GM06990 (cell line): ENCODE results near the gene NDUFB10.

ENCODE experiments used
- DNase-seq: peaks from one replicate; pipeline ENCODE4 v3.0.0-alpha.2; 2011; ENCODE audit not compliant: insufficient read length; ENCODE audit errors: extremely low read depth
- H3K27me3 ChIP-seq: replicated peaks from 2 replicates; pipeline ENCODE4 v1.6.0; 2011; ENCODE audit warnings: low read length; ENCODE audit not compliant: control insufficient read depth, insufficient read depth
- H3K36me3 ChIP-seq: 2 replicates; pipeline ENCODE4 v1.5.1; 2011; ENCODE audit warnings: low read length; ENCODE audit not compliant: control insufficient read depth, insufficient read depth
- H3K4me3 ChIP-seq: replicated peaks from 2 replicates; pipeline ENCODE4 v1.5.1; 2011; ENCODE audit warnings: low read depth, mild to moderate bottlenecking, control low read depth, low read length
- TF ChIP-seq, protein P1 (sequence below): IDR thresholded peaks from 2 replicates; pipeline ENCODE4 v1.5.1; 2011; ENCODE audit warnings: low read length, control low read depth, mild to moderate bottlenecking, inconsistent platforms; ENCODE audit not compliant: insufficient read depth, poor library complexity, severe bottlenecking

The NDUFB10 gene

DNA sequence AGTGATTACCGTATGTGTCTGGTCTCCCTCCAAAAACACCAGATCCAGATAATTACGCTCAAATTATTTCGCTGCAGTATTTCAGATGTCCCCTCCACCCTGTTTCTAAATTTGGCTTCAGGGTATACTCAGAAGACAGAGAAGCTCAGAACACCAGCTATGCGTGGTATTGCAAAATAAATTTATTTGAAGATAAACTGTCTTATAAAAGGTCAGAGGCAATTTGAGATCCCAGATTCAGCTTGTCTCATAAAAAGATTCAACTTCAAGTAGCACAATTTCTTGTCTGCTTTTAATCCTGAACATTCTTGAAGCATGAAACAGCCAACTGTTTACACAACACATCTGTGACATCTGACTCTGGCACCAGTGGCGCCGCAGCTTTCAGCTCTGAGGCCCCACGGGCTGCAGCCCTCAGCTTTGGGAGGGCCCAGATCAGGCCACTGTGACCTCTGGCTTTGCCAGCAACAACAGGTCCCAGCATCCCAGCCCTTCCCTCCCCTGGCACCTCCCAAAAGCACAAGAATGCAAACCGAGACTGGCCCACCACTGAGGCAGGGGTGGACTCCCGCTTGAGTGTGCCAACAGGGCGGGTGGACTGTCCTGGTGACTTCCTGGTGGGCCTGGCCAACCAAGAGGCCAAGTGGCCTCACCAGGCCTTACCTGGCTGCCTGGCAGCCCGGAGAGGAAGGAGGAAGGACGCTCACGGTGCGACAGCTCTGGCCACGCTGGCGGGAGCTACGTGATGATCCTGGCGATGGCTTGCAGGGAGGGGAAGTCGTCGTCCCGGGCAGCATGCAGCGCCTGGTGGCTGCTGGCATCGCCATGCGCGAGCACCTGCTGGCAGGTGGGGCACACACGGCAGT lies 38.4 kb downstream of the NDUFB10 start:
- TF ChIP-seq, protein P1, sequence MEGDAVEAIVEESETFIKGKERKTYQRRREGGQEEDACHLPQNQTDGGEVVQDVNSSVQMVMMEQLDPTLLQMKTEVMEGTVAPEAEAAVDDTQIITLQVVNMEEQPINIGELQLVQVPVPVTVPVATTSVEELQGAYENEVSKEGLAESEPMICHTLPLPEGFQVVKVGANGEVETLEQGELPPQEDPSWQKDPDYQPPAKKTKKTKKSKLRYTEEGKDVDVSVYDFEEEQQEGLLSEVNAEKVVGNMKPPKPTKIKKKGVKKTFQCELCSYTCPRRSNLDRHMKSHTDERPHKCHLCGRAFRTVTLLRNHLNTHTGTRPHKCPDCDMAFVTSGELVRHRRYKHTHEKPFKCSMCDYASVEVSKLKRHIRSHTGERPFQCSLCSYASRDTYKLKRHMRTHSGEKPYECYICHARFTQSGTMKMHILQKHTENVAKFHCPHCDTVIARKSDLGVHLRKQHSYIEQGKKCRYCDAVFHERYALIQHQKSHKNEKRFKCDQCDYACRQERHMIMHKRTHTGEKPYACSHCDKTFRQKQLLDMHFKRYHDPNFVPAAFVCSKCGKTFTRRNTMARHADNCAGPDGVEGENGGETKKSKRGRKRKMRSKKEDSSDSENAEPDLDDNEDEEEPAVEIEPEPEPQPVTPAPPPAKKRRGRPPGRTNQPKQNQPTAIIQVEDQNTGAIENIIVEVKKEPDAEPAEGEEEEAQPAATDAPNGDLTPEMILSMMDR, result no peak
- DNase-seq, result no peak
- Histone ChIP-seq H3K4me3 (no peak overlapping the region), H3K36me3 (peaks cover 38% of the 10 kb centered on the region), H3K27me3 (no peaks in the 10 kb centered on the region)

DNA sequence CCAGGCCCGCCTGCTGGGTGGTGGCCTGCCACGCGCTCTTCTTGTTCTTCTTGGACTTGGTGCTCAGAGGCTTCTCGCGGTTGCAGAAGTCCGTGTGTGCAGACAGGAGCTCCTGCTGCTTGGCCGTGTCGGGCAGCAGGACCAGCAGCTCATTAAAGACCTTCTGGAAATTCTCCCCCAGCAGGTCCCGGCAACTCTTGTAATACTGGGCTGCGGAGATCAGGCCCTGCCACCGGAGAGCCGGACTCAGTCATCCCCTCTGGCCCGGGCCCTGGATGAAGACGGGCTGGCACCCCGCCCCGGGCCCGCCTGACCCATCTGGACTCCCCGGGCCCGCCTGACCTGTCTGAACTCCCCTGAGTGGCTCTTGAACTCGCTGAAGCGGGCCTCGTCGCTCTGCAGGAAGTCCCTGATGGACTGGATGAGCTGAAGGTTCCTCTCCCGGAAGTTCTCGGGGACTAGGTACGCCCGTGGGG lies 39.1 kb downstream of the NDUFB10 start:
- H3K4me3 ChIP-seq, result no peak overlapping the region
- TF ChIP-seq, protein P1, result no peak
- no peak for DNase-seq
- peaks cover 45% of the 10 kb centered on the region for H3K36me3 ChIP-seq
- no peaks in the 10 kb centered on the region for H3K27me3 ChIP-seq

DNA sequence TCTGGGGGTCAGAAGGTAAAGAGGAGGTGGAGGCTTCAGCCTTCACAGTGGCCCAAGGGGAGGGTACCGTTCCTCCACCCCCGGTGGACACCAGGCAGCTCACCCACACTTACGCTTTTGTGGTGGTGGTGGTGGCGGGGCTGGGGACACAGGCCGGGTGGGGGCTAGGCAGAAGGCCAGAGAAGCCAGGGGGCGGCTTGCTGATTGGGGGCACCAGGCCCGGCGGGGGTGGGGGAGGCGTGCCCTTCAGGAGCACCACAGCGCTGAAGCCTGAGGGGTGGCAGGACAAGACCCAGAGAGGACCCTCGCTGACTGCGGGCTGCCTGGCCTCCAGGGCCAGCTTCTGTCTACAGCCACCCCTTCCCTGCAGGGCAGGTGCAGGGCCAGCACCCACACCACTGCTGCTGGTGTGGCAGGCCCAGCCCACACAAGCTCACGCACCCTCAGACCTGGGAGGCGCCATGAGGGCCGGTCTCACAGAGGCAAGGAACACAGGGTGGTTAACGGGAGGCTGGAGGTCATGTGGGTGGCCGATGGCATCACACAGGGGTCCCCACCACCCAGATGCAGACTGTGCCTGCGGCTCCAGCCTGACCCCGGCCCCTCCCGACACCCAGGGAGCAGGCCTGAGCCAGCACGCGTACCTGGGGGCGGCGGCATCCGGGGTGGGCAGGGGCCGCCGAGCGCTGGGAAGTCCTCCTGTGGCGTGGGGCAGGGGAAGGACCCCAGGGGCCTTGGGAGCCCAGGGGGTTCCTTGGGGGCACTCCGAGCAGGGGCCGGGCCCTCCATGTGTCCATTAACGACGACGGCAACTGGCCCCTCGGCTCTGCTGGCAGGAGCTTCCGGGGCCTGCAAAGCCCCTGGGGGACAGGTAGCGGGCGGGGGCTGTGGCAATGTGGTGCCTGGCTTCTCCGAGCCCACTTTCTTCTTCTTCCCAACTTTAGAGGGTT lies 39.8 kb downstream of the NDUFB10 start:
- Histone ChIP-seq H3K4me3 (no peak overlapping the region), H3K36me3 (peaks cover 48% of the 10 kb centered on the region), H3K27me3 (no peaks in the 10 kb centered on the region)
- TF ChIP-seq, protein P1, result no peak
- peak; percentile 13 for DNase-seq

DNA sequence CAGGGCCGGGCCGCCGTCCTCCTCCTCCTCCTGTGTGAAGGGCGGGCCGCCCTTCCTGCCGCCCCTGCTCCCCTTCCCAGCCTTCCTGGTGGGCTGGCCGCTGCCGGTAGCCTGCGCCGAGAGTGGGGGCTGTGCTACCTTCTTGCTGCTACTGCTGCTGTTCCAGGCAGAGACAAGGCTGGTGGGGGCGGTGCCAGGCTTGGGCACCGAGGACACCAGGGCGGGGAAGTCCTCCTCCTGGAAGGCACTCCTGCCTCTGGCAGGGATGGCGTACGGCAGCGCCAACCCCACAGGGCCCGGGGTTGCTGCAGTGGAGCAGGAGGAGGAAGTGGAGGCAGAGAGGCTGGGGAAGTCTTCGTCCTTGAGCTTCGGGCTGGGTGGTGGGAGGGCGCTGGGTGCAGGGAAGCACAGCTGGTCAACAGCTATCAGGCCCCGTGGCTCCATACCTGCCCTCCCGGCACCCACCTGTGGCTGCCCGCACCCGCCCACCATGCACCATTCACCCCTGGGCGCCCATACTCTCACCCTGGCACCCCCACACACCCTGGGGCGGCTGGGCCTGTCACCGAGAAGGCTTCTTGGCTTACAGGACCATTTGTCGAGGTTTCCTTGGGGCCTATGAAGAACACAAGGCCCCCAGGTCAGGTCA lies 40.7 kb downstream of the NDUFB10 start:
- no peak overlapping the region for H3K4me3 ChIP-seq
- TF ChIP-seq, protein P1, result no peak
- no peak for DNase-seq
- no peaks in the 10 kb centered on the region for H3K27me3 ChIP-seq
- peaks cover 48% of the 10 kb centered on the region for H3K36me3 ChIP-seq

DNA sequence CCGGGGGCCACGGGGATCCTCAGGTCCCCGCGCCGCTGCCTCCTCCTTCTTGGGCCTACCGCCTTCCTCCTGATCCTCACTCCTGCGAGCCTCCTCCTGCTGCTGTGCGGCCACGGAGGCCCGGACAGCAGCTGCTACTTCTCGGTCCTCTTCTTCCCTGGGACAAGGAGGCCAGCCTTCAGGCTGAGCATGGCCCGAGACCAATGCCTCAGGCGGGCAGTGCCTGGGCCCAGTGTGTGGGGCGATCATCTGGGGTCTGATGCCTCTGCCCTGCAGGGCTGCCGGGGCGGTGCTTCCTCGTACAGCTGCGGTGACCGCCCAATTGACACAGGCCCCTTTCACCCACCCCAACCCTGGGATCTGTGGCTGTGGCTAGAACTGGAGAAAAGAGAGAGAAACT lies 41.7 kb downstream of the NDUFB10 start:
- no peak overlapping the region for H3K4me3 ChIP-seq
- peaks cover 50% of the 10 kb centered on the region for H3K36me3 ChIP-seq
- TF ChIP-seq, protein P1, result no peak
- no peak for DNase-seq
- H3K27me3 ChIP-seq, result no peaks in the 10 kb centered on the region
